ENCODE measurements around the gene HS1BP3.

GRCh38 chr2:20620271-20620681 is 30.6 kb downstream of the HS1BP3 start:
- no peak for TF ChIP-seq POLR2A (IDR thresholded peaks at IDR 0.05)
- no peak for TF ChIP-seq POLR2AphosphoS5 (IDR thresholded peaks at IDR 0.05)
- no peak for TF ChIP-seq CTCF (IDR thresholded peaks at IDR 0.05)
- no peak for TF ChIP-seq EP300 (IDR thresholded peaks at IDR 0.05)
